ENCODE results near the gene ALDH8A1. TPM values are rescaled to one million over a fixed set of nuclear protein-coding genes. Genes with fewer than 3 reads are reported as not detected.

ALDH8A1 gene
- total RNA-seq, 1 experiment from 2014 or later: not detected

DNA sequence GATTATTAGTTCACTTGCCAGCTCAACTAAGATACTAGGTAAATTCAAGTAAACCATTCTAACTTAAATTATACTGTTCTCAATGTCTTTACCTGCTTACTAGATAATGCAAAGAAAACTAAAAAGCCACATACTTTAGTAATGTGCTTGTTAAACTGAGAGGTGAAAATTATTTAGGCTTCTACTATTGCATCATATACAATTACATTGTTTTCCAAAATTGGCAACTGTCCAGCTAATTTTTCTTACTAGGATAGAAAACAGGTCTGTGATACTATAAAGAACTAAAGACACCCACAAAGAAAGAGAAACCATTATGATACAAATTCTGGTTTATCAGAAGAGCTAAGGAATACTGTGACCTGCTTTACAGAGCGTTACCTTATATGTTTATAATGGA, 45.6 kb upstream of the ALDH8A1 start:
- no peak overlapping the region for H2BK12ac ChIP-seq (ENCODE audit: insufficient read length, low read depth, low read length)
- H3K9me3 ChIP-seq (ENCODE audit: control insufficient read depth, low read depth, low read length): no peaks in the 10 kb centered on the region
- TF ChIP-seq, protein P1, sequence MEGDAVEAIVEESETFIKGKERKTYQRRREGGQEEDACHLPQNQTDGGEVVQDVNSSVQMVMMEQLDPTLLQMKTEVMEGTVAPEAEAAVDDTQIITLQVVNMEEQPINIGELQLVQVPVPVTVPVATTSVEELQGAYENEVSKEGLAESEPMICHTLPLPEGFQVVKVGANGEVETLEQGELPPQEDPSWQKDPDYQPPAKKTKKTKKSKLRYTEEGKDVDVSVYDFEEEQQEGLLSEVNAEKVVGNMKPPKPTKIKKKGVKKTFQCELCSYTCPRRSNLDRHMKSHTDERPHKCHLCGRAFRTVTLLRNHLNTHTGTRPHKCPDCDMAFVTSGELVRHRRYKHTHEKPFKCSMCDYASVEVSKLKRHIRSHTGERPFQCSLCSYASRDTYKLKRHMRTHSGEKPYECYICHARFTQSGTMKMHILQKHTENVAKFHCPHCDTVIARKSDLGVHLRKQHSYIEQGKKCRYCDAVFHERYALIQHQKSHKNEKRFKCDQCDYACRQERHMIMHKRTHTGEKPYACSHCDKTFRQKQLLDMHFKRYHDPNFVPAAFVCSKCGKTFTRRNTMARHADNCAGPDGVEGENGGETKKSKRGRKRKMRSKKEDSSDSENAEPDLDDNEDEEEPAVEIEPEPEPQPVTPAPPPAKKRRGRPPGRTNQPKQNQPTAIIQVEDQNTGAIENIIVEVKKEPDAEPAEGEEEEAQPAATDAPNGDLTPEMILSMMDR (conservative IDR thresholded peaks at IDR 0.05): no peak
- no CpG with 5 or more reads among the region's 1 CpG for WGBS (ENCODE audit: extremely low coverage, insufficient read length, low lambda C conversion rate)
- no peak overlapping the region for H3K27ac ChIP-seq (ENCODE audit: insufficient read length, low read depth, low read length)
- H4K8ac ChIP-seq (replicated peaks; ENCODE audit: insufficient read length, low read depth, low read length): no peak overlapping the region
- H3K79me1 ChIP-seq (ENCODE audit: insufficient read depth, low read depth, low read length, poor library complexity, severe bottlenecking): no peaks in the 10 kb centered on the region
- H2BK5ac ChIP-seq (ENCODE audit: insufficient read length, low read length): no peak overlapping the region
- H4K5ac ChIP-seq (ENCODE audit: insufficient read length, low read depth, low read length): no peak overlapping the region
- H3K4me1 ChIP-seq (ENCODE audit: insufficient read depth, low read length): no peaks in the 10 kb centered on the region
- H3K27ac Mint-ChIP-seq: peak overlapping the region in 1 of 3 experiments; percentile 50; a peak in 1 of 7 replicates
- no peaks in the 10 kb centered on the region for H4K20me1 ChIP-seq (ENCODE audit: control insufficient read depth, insufficient read depth, insufficient read length)
- peaks cover 15 to 19% of the 10 kb centered on the region in 2 experiments for H3K4me1 Mint-ChIP-seq
- H3K9me3 Mint-ChIP-seq: no peaks in the 10 kb centered on the region
- H2AFZ ChIP-seq (ENCODE audit: low read length): no peak overlapping the region
- H3K79me2 ChIP-seq (ENCODE audit: insufficient read depth, low read length): no peaks in the 10 kb centered on the region
- H2BK20ac ChIP-seq (ENCODE audit: low read depth, low read length, poor library complexity, severe bottlenecking): no peak overlapping the region
- no peak overlapping the region for H3K9ac ChIP-seq (ENCODE audit: extremely low read depth, insufficient read length, low read length)
- H3K4ac ChIP-seq (ENCODE audit: low read depth, low read length): no peak overlapping the region
- H3K23me2 ChIP-seq (ENCODE audit: insufficient read length, low read depth, low read length, poor library complexity, severe bottlenecking): no peaks in the 10 kb centered on the region
- no peak overlapping the region for H3K14ac ChIP-seq (ENCODE audit: insufficient read depth, low read length)
- no peak overlapping the region for H2BK15ac ChIP-seq (ENCODE audit: low read depth, low read length)
- H3K56ac ChIP-seq (ENCODE audit: insufficient read length, low read depth, low read length): no peak overlapping the region
- no peaks in the 10 kb centered on the region for H3K27me3 ChIP-seq (ENCODE audit: insufficient read depth, low read length)
- peaks cover 0 to 15% (median 14%) of the 10 kb centered on the region in 3 experiments; a peak in 6 of 7 replicates for H3K36me3 Mint-ChIP-seq (ENCODE audit: insufficient read depth in 1 of 3, low read depth in 3 of 3)
- H2AK5ac ChIP-seq (ENCODE audit: insufficient read length, low read length): no peak overlapping the region
- H3K4me2 ChIP-seq (ENCODE audit: insufficient read depth, insufficient read length, low read length): no peak overlapping the region
- no peak overlapping the region for H2BK120ac ChIP-seq (ENCODE audit: low read depth, low read length, poor library complexity, severe bottlenecking)
- no peak for DNase-seq
- no peak overlapping the region for H3T11ph ChIP-seq (ENCODE audit: low read length)
- H4K91ac ChIP-seq (ENCODE audit: insufficient read length, low read depth, low read length): no peak overlapping the region
- no peak overlapping the region for H3K23ac ChIP-seq (ENCODE audit: insufficient read length, low read depth, low read length)
- no peak overlapping the region for H3K18ac ChIP-seq (ENCODE audit: insufficient read length, low read depth, low read length)
- H3K27me3 Mint-ChIP-seq (ENCODE audit: low read depth): no peaks in the 10 kb centered on the region
- H3K4me3 Mint-ChIP-seq: no peak overlapping the region
